Measurements from ENCODE around the gene SUPT3H. TPM values are rescaled to one million over a fixed set of nuclear protein-coding genes. Genes with fewer than 3 reads are reported as not detected.

SUPT3H gene
- total RNA-seq, 2 donors from 2014 or later: 18.5 to 19.4 TPM

- Mint-ChIP-seq H3K4me1 (ENCODE audit: low read depth) (no peaks in the 10 kb centered on the region), H3K27me3 (ENCODE audit: low read depth) (no peaks in the 10 kb centered on the region), H3K36me3 (ENCODE audit: insufficient read depth in 2 of 2) (no peaks in the 10 kb centered on the region), H3K4me3 (no peak overlapping the region), H3K27ac (no peak overlapping the region), H3K9me3 (no peaks in the 10 kb centered on the region)
- DNase-seq (no peak), ATAC-seq (replicated peaks in 1 of 2) (no peak)
These were observed 250.5 kb downstream of the SUPT3H start for GRCh38 chr6:45127185-45127584.

- Mint-ChIP-seq H3K27me3 (ENCODE audit: low read depth) (no peaks in the 10 kb centered on the region), H3K27ac (no peak overlapping the region), H3K36me3 (ENCODE audit: insufficient read depth in 2 of 2) (no peaks in the 10 kb centered on the region), H3K9me3 (no peaks in the 10 kb centered on the region), H3K4me1 (ENCODE audit: low read depth) (no peaks in the 10 kb centered on the region), H3K4me3 (no peak overlapping the region)
- DNase-seq (no peak), ATAC-seq (replicated peaks in 1 of 2) (no peak)
These were observed 251.7 kb downstream of the SUPT3H start for GRCh38 chr6:45126033-45126432.

DNA sequence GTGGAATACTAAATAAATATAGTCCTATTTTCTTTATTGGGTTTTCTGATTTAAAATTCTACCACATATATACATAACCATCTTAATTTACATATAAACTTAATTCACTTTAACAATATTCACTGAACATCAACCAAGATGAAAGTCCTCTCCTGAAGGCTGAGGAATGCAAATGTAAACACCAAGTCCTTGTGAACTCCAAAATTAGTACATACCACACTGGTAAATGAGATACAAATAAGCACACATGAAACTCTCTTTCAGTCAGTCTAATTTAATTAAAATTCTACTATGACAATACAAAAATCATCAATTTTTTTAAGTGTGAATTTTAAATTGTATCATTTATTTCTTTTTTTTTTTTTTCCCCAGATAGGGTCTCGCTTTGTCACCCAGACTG, 254.7 kb downstream of the SUPT3H start:
- H3K27me3 Mint-ChIP-seq (ENCODE audit: low read depth): no peaks in the 10 kb centered on the region
- H3K4me1 Mint-ChIP-seq (ENCODE audit: low read depth): no peaks in the 10 kb centered on the region
- no peaks in the 10 kb centered on the region for H3K36me3 Mint-ChIP-seq (ENCODE audit: insufficient read depth in 2 of 2)
- H3K4me3 Mint-ChIP-seq: no peak overlapping the region
- H3K9me3 Mint-ChIP-seq: no peaks in the 10 kb centered on the region
- no peak for DNase-seq
- H3K27ac Mint-ChIP-seq: no peak overlapping the region
- no peak for ATAC-seq (replicated peaks in 1 of 2)

GRCh38 chr6:45118754-45119153, 259.0 kb downstream of the SUPT3H start:
- H3K9me3 Mint-ChIP-seq: no peaks in the 10 kb centered on the region
- H3K36me3 Mint-ChIP-seq (ENCODE audit: insufficient read depth in 2 of 2): no peaks in the 10 kb centered on the region
- ATAC-seq (replicated peaks in 1 of 2): no peak
- H3K4me3 Mint-ChIP-seq: no peak overlapping the region
- DNase-seq: no peak
- no peak overlapping the region for H3K27ac Mint-ChIP-seq
- H3K27me3 Mint-ChIP-seq (ENCODE audit: low read depth): no peaks in the 10 kb centered on the region
- peaks cover 28% of the 10 kb centered on the region for H3K4me1 Mint-ChIP-seq (ENCODE audit: low read depth)

DNA sequence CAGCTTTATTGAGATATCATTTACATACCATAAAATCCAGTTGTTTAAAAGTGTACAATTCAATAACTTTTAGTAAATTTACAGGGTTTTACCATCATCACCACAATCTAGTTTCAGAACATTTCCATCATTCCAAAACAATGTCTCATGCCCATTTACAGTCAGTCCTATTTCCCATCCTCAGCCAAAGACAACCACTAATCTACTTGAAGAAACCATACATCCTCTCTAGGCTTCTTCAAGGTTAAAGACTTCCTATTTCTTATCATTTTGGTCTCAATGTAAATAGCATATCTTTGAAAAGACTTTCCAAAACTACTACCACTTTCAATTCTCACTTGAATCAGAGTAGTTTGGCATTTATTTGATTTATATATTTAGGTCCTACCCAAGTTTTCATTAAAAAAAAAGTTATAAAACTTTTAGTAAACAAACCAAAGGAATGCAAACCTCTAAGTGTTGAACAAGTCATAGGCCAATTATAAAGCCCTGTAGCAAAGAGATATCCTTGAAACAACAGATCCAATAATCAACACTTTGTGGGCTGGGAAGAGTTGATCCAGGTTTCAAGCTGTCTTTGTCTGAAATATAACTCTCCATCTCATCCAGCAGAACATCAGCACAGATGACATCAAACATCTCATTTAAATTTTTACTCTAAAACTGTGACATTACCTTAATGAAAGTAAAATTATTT, 260.9 kb downstream of the SUPT3H start:
- Mint-ChIP-seq H3K4me3 (peak overlapping the region; percentile 1 to 9), H3K36me3 (ENCODE audit: insufficient read depth in 2 of 2) (no peaks in the 10 kb centered on the region), H3K9me3 (no peaks in the 10 kb centered on the region), H3K27me3 (ENCODE audit: low read depth) (no peaks in the 10 kb centered on the region), H3K27ac (peak overlapping the region; percentile 0), H3K4me1 (ENCODE audit: low read depth) (peaks cover 28% of the 10 kb centered on the region)
- no peak for DNase-seq
- ATAC-seq (replicated peaks in 1 of 2): peak; percentile 49 to 81

GRCh38 chr6:45115696-45116095, 262.0 kb downstream of the SUPT3H start:
- peak overlapping the region in 1 of 2 donors; percentile 37 for H3K4me3 Mint-ChIP-seq
- peak overlapping the region; percentile 12 for H3K27ac Mint-ChIP-seq
- H3K36me3 Mint-ChIP-seq (ENCODE audit: insufficient read depth in 2 of 2): no peaks in the 10 kb centered on the region
- DNase-seq: no peak
- H3K4me1 Mint-ChIP-seq (ENCODE audit: low read depth): peaks cover 28% of the 10 kb centered on the region
- ATAC-seq (replicated peaks in 1 of 2): peak in 1 of 2 donors; percentile 60
- no peaks in the 10 kb centered on the region for H3K9me3 Mint-ChIP-seq
- no peaks in the 10 kb centered on the region for H3K27me3 Mint-ChIP-seq (ENCODE audit: low read depth)

- peaks cover 46% of the 10 kb centered on the region for H3K4me1 Mint-ChIP-seq (ENCODE audit: low read depth)
- H3K4me3 Mint-ChIP-seq: no peak overlapping the region
- no peaks in the 10 kb centered on the region for H3K27me3 Mint-ChIP-seq (ENCODE audit: low read depth)
- no peak overlapping the region for H3K27ac Mint-ChIP-seq
- DNase-seq (no peak), ATAC-seq (replicated peaks in 1 of 2) (no peak)
- H3K36me3 Mint-ChIP-seq (ENCODE audit: insufficient read depth in 2 of 2): no peaks in the 10 kb centered on the region
- no peaks in the 10 kb centered on the region for H3K9me3 Mint-ChIP-seq
These were observed 265.0 kb downstream of the SUPT3H start for GRCh38 chr6:45112711-45113110.

DNA sequence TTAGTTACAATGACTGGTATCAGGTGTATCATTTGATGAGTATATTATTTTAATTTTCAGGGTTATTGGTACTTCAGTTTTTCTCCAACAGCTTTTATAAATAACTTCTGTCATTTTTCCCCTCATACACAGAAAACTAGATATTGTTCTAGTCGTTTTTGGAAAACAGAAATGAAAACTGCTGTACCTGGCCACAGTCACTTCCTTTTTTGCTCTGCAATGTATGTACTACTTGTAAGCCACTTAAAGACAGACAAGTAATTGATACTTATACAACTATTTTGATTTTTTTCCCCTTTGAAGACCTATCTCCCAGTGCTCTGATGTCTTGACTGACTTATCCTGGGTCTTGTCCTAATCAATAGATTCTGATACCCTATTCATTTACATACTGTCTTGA, 268.2 kb downstream of the SUPT3H start:
- ATAC-seq (replicated peaks in 1 of 2) (no peak), DNase-seq (no peak)
- Mint-ChIP-seq H3K4me1 (ENCODE audit: low read depth) (peaks cover 18% of the 10 kb centered on the region), H3K4me3 (no peak overlapping the region), H3K27ac (no peak overlapping the region), H3K27me3 (ENCODE audit: low read depth) (no peaks in the 10 kb centered on the region), H3K9me3 (no peaks in the 10 kb centered on the region), H3K36me3 (ENCODE audit: insufficient read depth in 2 of 2) (no peaks in the 10 kb centered on the region)

DNA sequence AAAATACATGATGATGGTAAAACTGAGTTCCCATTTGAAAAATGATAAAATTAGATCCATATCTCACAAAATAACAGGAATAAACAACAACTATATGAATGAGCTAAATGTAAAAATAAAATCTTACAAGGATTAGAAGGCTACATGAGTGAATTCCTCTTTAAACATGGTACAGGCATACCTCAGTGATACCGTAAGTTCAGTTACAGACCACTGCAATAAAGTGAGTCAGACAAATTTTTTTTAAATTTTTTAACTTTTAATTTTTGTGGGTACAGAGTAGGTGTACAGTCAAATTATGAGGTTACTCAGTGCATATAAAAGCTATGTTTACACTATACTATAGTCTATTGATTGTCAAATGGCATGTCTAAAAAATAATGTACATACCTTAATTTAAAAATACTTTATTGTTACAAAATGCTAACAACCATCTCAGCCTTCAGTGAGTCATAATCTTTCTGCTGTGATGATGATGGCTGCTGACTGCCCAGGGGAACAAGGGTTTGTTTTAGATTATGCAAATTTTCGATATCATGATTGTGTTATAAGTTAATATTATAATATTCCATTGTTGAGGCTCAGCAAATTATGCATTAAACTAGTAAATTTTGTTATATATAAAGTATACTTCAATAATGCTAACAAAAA, 272.4 kb downstream of the SUPT3H start:
- H3K27me3 Mint-ChIP-seq (ENCODE audit: low read depth): no peaks in the 10 kb centered on the region
- peaks cover 18% of the 10 kb centered on the region for H3K4me1 Mint-ChIP-seq (ENCODE audit: low read depth)
- ATAC-seq (replicated peaks in 1 of 2) (no peak), DNase-seq (no peak)
- no peaks in the 10 kb centered on the region for H3K36me3 Mint-ChIP-seq (ENCODE audit: insufficient read depth in 2 of 2)
- no peak overlapping the region for H3K27ac Mint-ChIP-seq
- no peak overlapping the region for H3K4me3 Mint-ChIP-seq
- no peaks in the 10 kb centered on the region for H3K9me3 Mint-ChIP-seq

GRCh38 chr6:45104429-45104828, 273.3 kb downstream of the SUPT3H start:
- Mint-ChIP-seq H3K27ac (no peak overlapping the region), H3K4me3 (no peak overlapping the region), H3K27me3 (ENCODE audit: low read depth) (no peaks in the 10 kb centered on the region), H3K9me3 (no peaks in the 10 kb centered on the region), H3K36me3 (ENCODE audit: insufficient read depth in 2 of 2) (no peaks in the 10 kb centered on the region), H3K4me1 (ENCODE audit: low read depth) (peaks cover 10% of the 10 kb centered on the region)
- ATAC-seq (replicated peaks in 1 of 2) (no peak), DNase-seq (no peak)

DNA sequence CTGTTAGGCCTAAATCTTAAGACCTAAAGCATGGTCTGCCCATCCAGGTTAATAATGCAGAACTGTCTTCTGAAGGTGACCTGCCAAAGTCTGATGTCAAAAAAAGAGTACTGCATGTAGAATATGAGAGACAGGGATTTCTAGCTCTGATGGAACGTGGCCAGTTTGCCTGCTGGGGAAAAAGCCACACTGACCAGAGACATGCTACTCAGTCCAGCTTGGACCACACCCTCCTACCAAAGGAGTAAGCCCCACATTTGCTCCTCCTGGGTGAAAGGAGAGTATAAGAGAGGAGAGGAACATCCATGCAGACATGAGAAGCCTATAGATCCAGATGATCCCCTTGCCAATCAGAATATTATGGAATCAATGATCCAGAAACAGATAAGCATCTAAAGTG, 279.5 kb downstream of the SUPT3H start:
- no peak for ATAC-seq (replicated peaks in 1 of 2)

DNA sequence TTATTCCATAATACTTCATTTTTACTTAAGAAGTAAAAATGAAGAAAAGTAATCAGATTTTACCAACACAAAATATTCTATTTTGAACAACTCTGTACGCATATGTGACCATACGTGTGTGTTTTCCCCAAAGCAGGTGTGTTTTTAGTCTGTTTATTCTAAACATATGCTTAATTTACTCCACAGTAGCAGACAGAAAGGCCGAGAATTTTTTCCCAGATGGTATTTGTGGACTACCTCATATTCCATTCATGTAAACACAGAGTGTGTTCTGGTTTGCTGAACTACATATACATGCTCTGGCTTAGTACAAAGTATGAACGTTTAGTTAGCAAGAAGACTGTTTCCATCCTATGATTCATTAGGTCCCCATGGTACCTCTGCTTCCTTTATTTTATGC, 282.9 kb downstream of the SUPT3H start:
- DNase-seq: no peak
- no peaks in the 10 kb centered on the region for H3K27me3 Mint-ChIP-seq (ENCODE audit: low read depth)
- H3K27ac Mint-ChIP-seq: no peak overlapping the region
- no peak for ATAC-seq (replicated peaks in 1 of 2)
- H3K4me3 Mint-ChIP-seq: no peak overlapping the region
- H3K9me3 Mint-ChIP-seq: peaks cover 0 to 1% of the 10 kb centered on the region in 2 donors
- H3K36me3 Mint-ChIP-seq (ENCODE audit: insufficient read depth in 2 of 2): peaks cover 0 to 3% of the 10 kb centered on the region in 2 donors
- H3K4me1 Mint-ChIP-seq (ENCODE audit: low read depth): no peaks in the 10 kb centered on the region

More for the DNA sequence above, 279.5 kb downstream of the SUPT3H start:
- no peak for DNase-seq
- no peaks in the 10 kb centered on the region for H3K27me3 Mint-ChIP-seq (ENCODE audit: low read depth)
- H3K4me3 Mint-ChIP-seq: no peak overlapping the region
- no peak overlapping the region for H3K27ac Mint-ChIP-seq
- peaks cover 0 to 3% of the 10 kb centered on the region in 2 donors for H3K36me3 Mint-ChIP-seq (ENCODE audit: insufficient read depth in 2 of 2)
- H3K9me3 Mint-ChIP-seq: peaks cover 0 to 1% of the 10 kb centered on the region in 2 donors
- H3K4me1 Mint-ChIP-seq (ENCODE audit: low read depth): no peaks in the 10 kb centered on the region

DNA sequence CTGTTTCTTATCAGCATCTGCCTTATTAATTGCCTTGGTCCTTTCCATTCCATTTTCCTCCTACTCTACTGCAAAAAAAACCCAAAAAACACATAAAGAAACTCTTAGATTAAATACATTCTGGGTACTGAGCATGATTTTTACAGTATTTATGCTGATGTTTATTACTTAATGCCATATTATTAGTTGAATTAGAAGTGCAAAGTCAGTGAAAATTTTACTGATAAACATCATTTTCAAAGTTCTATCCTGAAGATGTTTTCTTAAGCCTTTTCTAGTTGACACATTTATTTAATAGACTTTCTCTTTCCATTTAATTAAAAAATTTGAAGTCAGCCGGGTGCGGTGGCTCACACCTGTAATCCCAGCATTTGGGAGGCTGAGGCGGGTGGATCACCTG, 285.6 kb downstream of the SUPT3H start:
- Mint-ChIP-seq H3K4me1 (ENCODE audit: low read depth) (no peaks in the 10 kb centered on the region), H3K36me3 (ENCODE audit: insufficient read depth in 2 of 2) (no peaks in the 10 kb centered on the region), H3K9me3 (no peaks in the 10 kb centered on the region), H3K27ac (no peak overlapping the region), H3K4me3 (no peak overlapping the region), H3K27me3 (ENCODE audit: low read depth) (no peaks in the 10 kb centered on the region)
- DNase-seq (no peak), ATAC-seq (replicated peaks in 1 of 2) (no peak)
